ENCODE results near the gene DIAPH2. TPM values are rescaled to one million over a fixed set of nuclear protein-coding genes. Genes with fewer than 3 reads are reported as not detected.

Gene DIAPH2
- total RNA-seq, 2 donors from 2014 or later, result 42.4 to 66.0 TPM

DNA sequence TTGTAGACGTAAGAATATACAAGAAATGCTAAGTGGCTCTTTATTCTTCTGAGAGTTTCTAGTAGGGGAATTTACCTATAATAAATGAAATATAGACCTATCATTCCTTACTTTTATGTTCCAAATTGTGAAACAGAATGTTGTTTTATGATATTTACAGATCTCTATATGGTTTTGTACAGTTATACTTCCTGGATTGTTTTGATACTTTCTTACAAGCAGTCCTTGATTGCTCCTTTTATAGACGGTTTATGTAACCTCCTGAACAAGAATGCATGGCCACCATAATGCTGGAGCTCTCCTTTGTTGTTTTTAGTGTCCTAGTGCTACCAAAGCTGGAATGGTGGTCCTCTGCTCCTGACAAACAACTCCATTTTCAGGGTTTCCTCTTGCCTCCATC lies 107.4 kb downstream of the DIAPH2 start:
- TF ChIP-seq, protein P1, sequence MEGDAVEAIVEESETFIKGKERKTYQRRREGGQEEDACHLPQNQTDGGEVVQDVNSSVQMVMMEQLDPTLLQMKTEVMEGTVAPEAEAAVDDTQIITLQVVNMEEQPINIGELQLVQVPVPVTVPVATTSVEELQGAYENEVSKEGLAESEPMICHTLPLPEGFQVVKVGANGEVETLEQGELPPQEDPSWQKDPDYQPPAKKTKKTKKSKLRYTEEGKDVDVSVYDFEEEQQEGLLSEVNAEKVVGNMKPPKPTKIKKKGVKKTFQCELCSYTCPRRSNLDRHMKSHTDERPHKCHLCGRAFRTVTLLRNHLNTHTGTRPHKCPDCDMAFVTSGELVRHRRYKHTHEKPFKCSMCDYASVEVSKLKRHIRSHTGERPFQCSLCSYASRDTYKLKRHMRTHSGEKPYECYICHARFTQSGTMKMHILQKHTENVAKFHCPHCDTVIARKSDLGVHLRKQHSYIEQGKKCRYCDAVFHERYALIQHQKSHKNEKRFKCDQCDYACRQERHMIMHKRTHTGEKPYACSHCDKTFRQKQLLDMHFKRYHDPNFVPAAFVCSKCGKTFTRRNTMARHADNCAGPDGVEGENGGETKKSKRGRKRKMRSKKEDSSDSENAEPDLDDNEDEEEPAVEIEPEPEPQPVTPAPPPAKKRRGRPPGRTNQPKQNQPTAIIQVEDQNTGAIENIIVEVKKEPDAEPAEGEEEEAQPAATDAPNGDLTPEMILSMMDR (IDR thresholded peaks at IDR 0.05), result no peak
- Histone ChIP-seq H3K4me1 (ENCODE audit: control insufficient read depth in 1 of 2, low read depth in 2 of 2) (no peaks in the 10 kb centered on the region), H3K4me3 (no peak overlapping the region), H3K27ac (peak overlapping the region in 1 of 2 donors; percentile 35), H3K36me3 (no peaks in the 10 kb centered on the region), H3K9me3 (no peaks in the 10 kb centered on the region), H3K27me3 (replicated peaks; ENCODE audit: insufficient read depth) (no peaks in the 10 kb centered on the region)
- DNase-seq (ENCODE audit: low spot score) (no peak), ATAC-seq (ENCODE audit: insufficient number of reproducible peaks, low FRiP score, low read depth) (no peak)

DNA sequence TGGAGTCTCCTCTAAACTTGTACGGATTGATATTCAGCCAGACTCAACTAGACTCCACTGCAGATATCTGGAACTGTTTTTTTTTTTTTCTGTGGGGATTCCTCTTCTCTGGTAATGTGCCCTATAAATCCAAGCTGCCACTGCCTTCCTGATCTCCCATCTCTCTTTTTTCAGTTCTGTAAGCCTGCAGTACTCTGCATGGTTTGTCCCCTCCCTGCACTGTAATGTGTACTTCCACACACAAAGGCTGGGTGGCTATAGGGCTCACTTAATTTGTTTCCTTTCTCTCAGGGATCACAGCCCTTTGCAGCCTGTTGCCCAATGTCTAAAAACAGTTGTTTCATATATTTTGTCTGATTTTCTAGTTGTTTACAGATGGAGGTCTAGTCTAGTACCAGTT lies 114.3 kb downstream of the DIAPH2 start:
- no peaks in the 10 kb centered on the region for H3K36me3 ChIP-seq
- H3K27ac ChIP-seq, result no peak overlapping the region
- TF ChIP-seq, protein P1 (IDR thresholded peaks at IDR 0.05), result no peak
- DNase-seq (ENCODE audit: low spot score) (no peak), ATAC-seq (ENCODE audit: insufficient number of reproducible peaks, low FRiP score, low read depth) (no peak)
- no peaks in the 10 kb centered on the region for H3K27me3 ChIP-seq (replicated peaks; ENCODE audit: insufficient read depth)
- H3K4me1 ChIP-seq (ENCODE audit: control insufficient read depth in 1 of 2, low read depth in 2 of 2), result peaks cover 0 to 9% of the 10 kb centered on the region in 2 donors
- no peak overlapping the region for H3K4me3 ChIP-seq
- H3K9me3 ChIP-seq, result no peaks in the 10 kb centered on the region

DNA sequence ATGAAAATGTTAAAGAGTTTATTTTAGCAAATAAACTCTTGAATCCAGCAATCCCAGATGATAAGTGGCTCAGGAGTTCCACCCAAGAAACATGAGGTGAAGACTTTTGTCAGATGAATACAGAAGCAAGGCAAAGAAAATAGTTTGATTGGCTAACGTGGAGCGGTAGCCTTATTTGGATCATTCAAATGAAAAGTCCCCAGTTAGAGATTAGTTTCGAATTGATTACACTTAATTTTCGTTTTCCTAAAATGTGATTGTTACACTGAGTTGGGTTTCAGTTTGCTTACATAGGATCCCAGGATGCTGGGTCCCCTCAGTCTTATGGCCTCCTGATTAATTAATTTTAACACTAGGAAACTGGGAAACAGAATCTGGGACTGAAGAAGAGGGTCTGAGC lies 122.7 kb downstream of the DIAPH2 start:
- TF ChIP-seq, protein P1 (IDR thresholded peaks at IDR 0.05), result no peak
- ATAC-seq (ENCODE audit: insufficient number of reproducible peaks, low FRiP score, low read depth), result no peak

DNA sequence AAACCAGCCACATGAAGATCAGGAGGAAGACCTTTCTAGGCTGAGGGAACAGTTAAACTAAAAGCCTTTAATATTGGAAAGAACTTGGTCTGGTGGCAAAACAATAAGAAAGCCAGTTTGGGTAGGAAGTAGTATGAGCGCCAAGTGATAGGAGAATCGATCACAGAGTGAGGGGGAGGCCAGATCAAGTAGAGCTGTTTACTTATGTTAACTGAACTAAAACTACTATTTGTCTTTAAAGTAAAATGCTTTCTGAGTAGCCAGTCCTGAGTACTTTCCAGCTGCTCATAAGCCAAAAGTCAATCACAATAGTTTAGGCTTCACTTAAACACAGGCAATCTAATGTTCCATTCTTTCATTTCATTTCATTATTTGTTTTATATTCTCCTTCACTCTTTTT lies 136.3 kb downstream of the DIAPH2 start:
- Histone ChIP-seq H3K36me3 (no peaks in the 10 kb centered on the region), H3K4me3 (no peak overlapping the region), H3K27me3 (replicated peaks; ENCODE audit: insufficient read depth) (no peaks in the 10 kb centered on the region), H3K9me3 (no peaks in the 10 kb centered on the region), H3K27ac (no peak overlapping the region), H3K4me1 (ENCODE audit: control insufficient read depth in 1 of 2, low read depth in 2 of 2) (no peaks in the 10 kb centered on the region)
- TF ChIP-seq, protein P1 (IDR thresholded peaks at IDR 0.05), result no peak
- no peak for ATAC-seq (ENCODE audit: insufficient number of reproducible peaks, low FRiP score, low read depth)
- DNase-seq (ENCODE audit: low spot score), result no peak

More for the DNA sequence above, 122.7 kb downstream of the DIAPH2 start:
- no peak for DNase-seq (ENCODE audit: low spot score)
- no peaks in the 10 kb centered on the region for H3K27me3 ChIP-seq (replicated peaks; ENCODE audit: insufficient read depth)
- H3K36me3 ChIP-seq, result no peaks in the 10 kb centered on the region
- H3K4me3 ChIP-seq, result no peak overlapping the region
- no peak overlapping the region for H3K27ac ChIP-seq
- no peaks in the 10 kb centered on the region for H3K9me3 ChIP-seq
- H3K4me1 ChIP-seq (ENCODE audit: control insufficient read depth in 1 of 2, low read depth in 2 of 2), result no peaks in the 10 kb centered on the region

DNA sequence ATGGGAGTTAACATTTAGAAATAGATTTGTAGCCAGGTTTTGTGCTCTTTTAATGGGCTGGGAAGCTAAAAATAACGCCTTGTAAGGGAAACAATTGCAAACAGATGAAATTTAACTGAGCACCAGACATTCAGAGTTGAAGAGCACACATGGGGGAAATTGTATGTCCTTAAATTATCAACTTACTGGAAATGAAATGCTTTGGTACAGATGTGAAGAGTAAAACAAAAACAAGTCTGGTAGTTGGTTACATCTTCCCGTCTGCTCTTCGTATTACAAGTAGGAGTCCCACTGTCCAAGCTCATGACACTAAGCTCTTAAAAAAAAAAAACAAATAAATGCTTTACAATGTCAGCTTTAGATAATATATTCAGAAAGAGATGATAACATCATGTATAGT lies 139.5 kb downstream of the DIAPH2 start:
- H3K9me3 ChIP-seq, result no peaks in the 10 kb centered on the region
- H3K4me3 ChIP-seq, result no peak overlapping the region
- no peaks in the 10 kb centered on the region for H3K27me3 ChIP-seq (replicated peaks; ENCODE audit: insufficient read depth)
- ATAC-seq (ENCODE audit: insufficient number of reproducible peaks, low FRiP score, low read depth) (no peak), DNase-seq (ENCODE audit: low spot score) (no peak)
- no peaks in the 10 kb centered on the region for H3K4me1 ChIP-seq (ENCODE audit: control insufficient read depth in 1 of 2, low read depth in 2 of 2)
- H3K36me3 ChIP-seq, result no peaks in the 10 kb centered on the region
- H3K27ac ChIP-seq, result no peak overlapping the region
- TF ChIP-seq, protein P1 (IDR thresholded peaks at IDR 0.05), result no peak
